ENCODE data around the gene OLFM2. TPM values are rescaled to one million over a fixed set of nuclear protein-coding genes. Genes with fewer than 3 reads are reported as not detected.

OLFM2 gene
- total and polyA plus RNA-seq, 2 donors: 4.6 to 18.2 TPM

GRCh38 chr19:9910625-9911024 is 25.7 kb downstream of the OLFM2 start:
- Histone ChIP-seq H3K4me1 (ENCODE audit: insufficient read depth) (peaks cover 2% of the 10 kb centered on the region), H3K27ac (ENCODE audit: low read depth) (no peak overlapping the region), H3K4me3 (ENCODE audit: low read depth, low read length) (no peak overlapping the region), H3K36me3 (ENCODE audit: insufficient read depth) (no peaks in the 10 kb centered on the region)
- no peak for DNase-seq (ENCODE audit: extremely low spot score)
- 97% methylated on average over 1 of the region's 1 CpG for WGBS

DNA sequence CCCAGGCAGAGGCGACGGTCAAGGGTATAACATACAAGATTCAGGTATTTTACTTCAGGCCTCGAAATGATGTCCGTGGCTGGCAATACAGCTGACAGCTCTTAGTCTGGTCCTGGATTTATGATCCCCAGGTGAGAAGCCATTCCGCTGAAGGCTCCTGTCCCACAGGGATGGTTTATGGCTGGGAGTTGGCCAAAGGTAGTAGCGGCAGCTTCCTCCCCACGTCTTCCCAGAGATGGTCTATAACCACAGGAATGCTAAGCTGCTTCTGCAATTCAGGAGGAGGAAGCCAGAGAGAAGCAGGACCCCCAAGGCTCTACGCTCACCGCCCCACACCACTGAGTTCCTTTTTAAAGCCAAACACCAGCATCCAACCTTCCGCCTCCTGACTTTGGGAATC is 27.1 kb downstream of the OLFM2 start:
- DNase-seq (ENCODE audit: extremely low spot score): no peak
- H3K4me3 ChIP-seq (ENCODE audit: low read depth, low read length): no peak overlapping the region
- no peak overlapping the region for H3K27ac ChIP-seq (ENCODE audit: low read depth)
- H3K4me1 ChIP-seq (ENCODE audit: insufficient read depth): no peaks in the 10 kb centered on the region
- no peaks in the 10 kb centered on the region for H3K36me3 ChIP-seq (ENCODE audit: insufficient read depth)
- WGBS: 49% methylated on average over 10 of the region's 10 CpGs

DNA sequence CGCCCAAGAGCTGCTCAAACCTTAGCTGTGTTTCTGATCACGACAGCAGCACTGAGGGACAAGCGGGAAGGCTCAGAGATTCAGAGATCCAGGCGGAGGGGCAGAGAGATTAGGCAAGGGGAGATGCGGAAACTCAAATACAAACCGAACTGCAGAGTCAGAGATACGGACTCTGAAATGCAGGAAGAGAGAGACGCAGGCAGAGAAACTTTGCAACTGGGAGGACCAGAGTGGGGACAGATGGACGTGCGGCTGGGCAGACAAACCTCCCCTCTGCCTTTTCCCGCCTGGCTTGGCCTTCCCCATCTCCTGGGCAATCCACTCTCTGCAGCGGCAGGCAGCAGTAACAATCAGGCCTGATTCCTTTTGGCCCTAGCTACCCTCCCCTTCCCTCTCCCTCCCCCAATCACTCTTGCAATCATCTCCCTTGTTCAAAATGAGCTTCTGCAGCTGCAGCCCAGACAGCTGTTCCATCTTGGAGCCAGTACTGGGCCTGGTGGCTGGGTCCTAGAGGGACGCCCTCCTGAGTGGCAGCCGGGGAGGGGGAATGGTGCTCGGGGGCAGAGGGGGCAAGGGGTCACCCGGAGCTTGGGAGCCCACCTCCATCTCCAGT is 29.7 kb downstream of the OLFM2 start:
- no peak overlapping the region for H3K27ac ChIP-seq (ENCODE audit: low read depth)
- no peaks in the 10 kb centered on the region for H3K36me3 ChIP-seq (ENCODE audit: insufficient read depth)
- H3K4me3 ChIP-seq (ENCODE audit: low read depth, low read length): no peak overlapping the region
- WGBS: 42% methylated on average over 16 of the region's 16 CpGs
- H3K4me1 ChIP-seq (ENCODE audit: insufficient read depth): no peaks in the 10 kb centered on the region
- DNase-seq (ENCODE audit: extremely low spot score): no peak

- no peak for DNase-seq (ENCODE audit: extremely low spot score)
- H3K4me1 ChIP-seq (ENCODE audit: insufficient read depth): no peaks in the 10 kb centered on the region
- WGBS: 84% methylated on average over 5 of the region's 5 CpGs
- no peak overlapping the region for H3K27ac ChIP-seq (ENCODE audit: low read depth)
- H3K4me3 ChIP-seq (ENCODE audit: low read depth, low read length): no peak overlapping the region
- H3K36me3 ChIP-seq (ENCODE audit: insufficient read depth): no peaks in the 10 kb centered on the region
These were observed 33.0 kb downstream of the OLFM2 start for GRCh38 chr19:9903336-9903735.

GRCh38 chr19:9901642-9902041 is 34.7 kb downstream of the OLFM2 start:
- 62% methylated on average over 5 of the region's 5 CpGs for WGBS
- no peak for DNase-seq (ENCODE audit: extremely low spot score)

GRCh38 chr19:9901020-9901419 is 35.3 kb downstream of the OLFM2 start:
- 71% methylated on average over 5 of the region's 5 CpGs for WGBS
- no peak for DNase-seq (ENCODE audit: extremely low spot score)
- H3K36me3 ChIP-seq (ENCODE audit: insufficient read depth): no peaks in the 10 kb centered on the region

More at GRCh38 chr19:9901642-9902041, 34.7 kb downstream of the OLFM2 start:
- H3K4me3 ChIP-seq (ENCODE audit: low read depth, low read length): no peak overlapping the region
- H3K4me1 ChIP-seq (ENCODE audit: insufficient read depth): no peaks in the 10 kb centered on the region
- H3K27ac ChIP-seq (ENCODE audit: low read depth): no peak overlapping the region
- H3K36me3 ChIP-seq (ENCODE audit: insufficient read depth): no peaks in the 10 kb centered on the region

DNA sequence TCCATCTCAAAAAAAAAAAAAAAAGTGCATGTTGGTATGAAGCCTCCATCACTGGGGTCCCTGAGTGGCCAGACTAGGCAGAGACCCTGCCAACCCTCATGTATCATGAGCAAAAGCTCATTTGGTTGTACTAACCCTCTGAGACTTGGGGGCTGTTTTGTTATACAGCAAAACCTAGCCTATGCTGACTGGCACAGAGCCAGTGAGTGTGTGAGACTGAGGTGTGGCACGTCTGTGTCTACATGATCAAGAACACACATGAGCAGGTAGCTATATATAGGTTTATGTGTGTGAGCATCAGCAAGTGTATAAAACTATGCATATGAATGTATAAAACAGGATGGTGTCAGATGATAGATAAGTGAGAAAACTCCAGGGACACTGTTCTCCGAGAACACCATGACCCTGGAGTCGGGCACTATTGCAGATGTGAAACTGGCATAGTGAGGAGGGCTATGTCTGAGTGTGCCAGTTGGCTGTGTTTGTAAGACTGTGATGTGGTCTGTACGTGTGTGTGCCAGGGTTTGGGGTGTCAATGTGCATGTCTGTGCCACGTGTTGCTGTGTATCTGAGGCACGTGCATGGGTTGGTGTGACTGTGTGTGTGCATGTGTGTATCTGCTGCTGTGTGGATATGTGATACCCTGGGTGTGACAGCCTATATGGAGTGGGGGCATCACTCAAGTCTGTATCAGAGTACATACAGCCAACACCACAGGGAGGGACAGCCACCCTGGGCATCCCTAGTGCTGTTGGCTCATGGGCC is 44.5 kb downstream of the OLFM2 start:
- Histone ChIP-seq H3K36me3 (ENCODE audit: insufficient read depth) (no peaks in the 10 kb centered on the region), H3K4me3 (ENCODE audit: low read depth, low read length) (no peak overlapping the region), H3K27ac (ENCODE audit: low read depth) (no peak overlapping the region), H3K4me1 (ENCODE audit: insufficient read depth) (no peaks in the 10 kb centered on the region)
- 68% methylated on average over 6 of the region's 6 CpGs for WGBS
- no peak for DNase-seq (ENCODE audit: extremely low spot score)

More at GRCh38 chr19:9901020-9901419, 35.3 kb downstream of the OLFM2 start:
- Histone ChIP-seq H3K4me1 (ENCODE audit: insufficient read depth) (no peaks in the 10 kb centered on the region), H3K27ac (ENCODE audit: low read depth) (no peak overlapping the region), H3K4me3 (ENCODE audit: low read depth, low read length) (no peak overlapping the region)

DNA sequence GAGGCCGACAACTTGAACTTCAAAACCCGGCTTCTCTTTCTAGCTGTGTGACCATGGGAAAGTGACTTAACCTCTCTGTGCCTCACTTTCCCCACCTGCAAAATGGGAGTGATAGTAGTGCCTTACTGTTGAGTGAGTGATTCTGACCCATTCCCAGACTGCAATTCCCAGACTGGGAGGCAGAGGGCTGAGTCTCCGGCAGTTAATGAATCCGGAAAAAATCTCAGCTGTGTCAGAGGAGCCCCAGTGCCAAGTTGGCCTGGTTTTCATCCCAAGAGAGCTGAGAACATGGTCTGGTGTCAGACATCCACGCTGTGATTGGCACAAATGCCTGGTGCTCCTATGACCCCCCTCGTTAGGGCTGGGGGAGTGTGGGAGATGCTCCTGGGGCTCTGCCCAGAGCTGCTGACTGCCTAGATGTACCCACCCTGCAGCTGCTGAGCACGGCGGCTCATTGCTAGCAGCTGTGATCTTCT is 51.2 kb downstream of the OLFM2 start:
- DNase-seq (ENCODE audit: extremely low spot score): no peak
- no peak overlapping the region for H3K4me3 ChIP-seq (ENCODE audit: low read depth, low read length)
- 38% methylated on average over 8 of the region's 8 CpGs for WGBS

GRCh38 chr19:9883764-9884163 is 52.6 kb downstream of the OLFM2 start:
- H3K27ac ChIP-seq (ENCODE audit: low read depth): no peak overlapping the region
- H3K36me3 ChIP-seq (ENCODE audit: insufficient read depth): no peaks in the 10 kb centered on the region
- no peaks in the 10 kb centered on the region for H3K4me1 ChIP-seq (ENCODE audit: insufficient read depth)
- 61% methylated on average over 12 of the region's 12 CpGs for WGBS
- DNase-seq (ENCODE audit: extremely low spot score): no peak
- no peak overlapping the region for H3K4me3 ChIP-seq (ENCODE audit: low read depth, low read length)

More for the DNA sequence above, 51.2 kb downstream of the OLFM2 start:
- H3K27ac ChIP-seq (ENCODE audit: low read depth): no peak overlapping the region
- H3K4me1 ChIP-seq (ENCODE audit: insufficient read depth): no peaks in the 10 kb centered on the region
- H3K36me3 ChIP-seq (ENCODE audit: insufficient read depth): no peaks in the 10 kb centered on the region

DNA sequence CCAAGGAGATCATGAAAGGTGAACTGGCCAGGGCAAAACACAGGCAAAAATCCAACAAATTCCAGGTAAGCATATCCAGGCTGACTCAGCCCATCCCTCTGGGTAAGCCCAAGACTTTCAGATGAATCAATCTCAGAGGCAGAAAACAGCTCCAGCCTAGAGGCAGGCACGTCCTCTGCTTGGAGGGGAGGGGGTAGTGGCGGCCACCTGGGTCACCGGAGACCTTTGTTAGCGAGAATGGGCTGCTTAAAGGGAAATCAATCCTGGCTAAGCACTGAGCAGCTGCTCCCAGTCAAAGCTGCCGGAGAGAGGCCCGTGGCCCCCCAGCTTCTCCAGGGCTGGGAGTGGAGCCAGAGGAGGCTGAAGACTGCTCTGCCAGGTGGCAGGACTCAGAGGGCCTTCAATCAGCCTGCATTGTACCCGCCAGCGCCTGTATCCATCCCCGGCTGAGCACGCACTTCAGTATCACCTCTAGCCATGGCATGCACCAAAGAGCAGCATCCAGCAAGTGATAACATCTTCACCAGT is 53.0 kb downstream of the OLFM2 start:
- H3K36me3 ChIP-seq (ENCODE audit: insufficient read depth): no peaks in the 10 kb centered on the region
- no peak for DNase-seq (ENCODE audit: extremely low spot score)
- WGBS: 29% methylated on average over 10 of the region's 10 CpGs
- H3K4me3 ChIP-seq (ENCODE audit: low read depth, low read length): no peak overlapping the region
- no peak overlapping the region for H3K27ac ChIP-seq (ENCODE audit: low read depth)
- H3K4me1 ChIP-seq (ENCODE audit: insufficient read depth): no peaks in the 10 kb centered on the region

DNA sequence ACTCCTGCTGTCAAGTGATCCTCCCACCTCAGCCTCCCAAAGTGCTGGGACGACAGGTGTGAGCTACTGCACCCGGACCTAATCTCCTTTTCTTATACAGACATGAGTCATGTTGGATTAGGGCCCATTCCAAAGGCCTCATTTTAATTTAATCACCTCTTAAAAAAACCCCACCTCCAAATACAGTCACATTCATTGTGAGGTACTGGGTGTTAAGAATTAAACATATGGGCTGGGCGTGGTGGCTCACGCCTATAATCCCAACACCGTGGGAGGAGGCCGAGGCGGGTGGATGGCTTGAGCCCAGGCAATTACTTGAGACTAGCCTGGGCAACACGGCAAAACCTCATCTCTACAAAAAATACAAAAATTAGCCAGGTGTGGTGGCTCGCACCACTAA is 54.6 kb downstream of the OLFM2 start:
- H3K4me1 ChIP-seq (ENCODE audit: insufficient read depth): no peaks in the 10 kb centered on the region
- WGBS: 76% methylated on average over 9 of the region's 9 CpGs

DNA sequence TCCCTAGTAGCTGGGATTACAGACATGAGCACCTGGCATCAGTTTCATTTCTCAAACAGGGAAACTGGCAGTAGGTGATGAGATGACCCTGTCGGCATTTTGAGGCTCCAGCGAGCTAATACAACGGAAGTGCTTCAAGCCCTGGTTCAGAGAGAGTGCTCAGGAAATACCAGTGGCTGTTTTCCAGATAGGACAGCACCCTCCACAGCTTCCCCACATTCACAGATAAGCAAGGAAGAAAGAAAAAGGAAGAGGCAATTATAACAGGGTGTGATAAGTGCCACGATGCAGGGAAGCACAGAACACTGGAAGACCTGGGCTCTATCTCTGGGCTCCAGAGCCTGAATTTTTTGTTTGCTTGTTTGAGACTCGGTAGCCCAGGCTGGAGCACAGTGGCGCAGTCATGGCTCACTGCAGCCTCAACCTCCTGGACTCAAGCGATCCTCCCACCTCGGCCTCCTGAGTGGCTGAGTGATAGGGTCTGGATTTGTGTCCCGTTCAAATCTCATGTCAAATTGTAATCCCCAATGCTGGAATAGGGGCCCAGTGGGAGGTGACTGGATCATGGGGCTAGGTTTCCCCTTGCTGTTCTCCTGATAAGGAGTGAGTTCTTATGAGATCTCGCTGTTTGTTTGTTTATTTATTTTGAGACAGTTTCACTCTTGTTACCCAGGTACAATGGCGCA is 57.7 kb downstream of the OLFM2 start:
- DNase-seq (ENCODE audit: extremely low spot score): no peak
- no peak overlapping the region for H3K4me3 ChIP-seq (ENCODE audit: low read depth, low read length)
- 73% methylated on average over 11 of the region's 11 CpGs for WGBS
- H3K36me3 ChIP-seq (ENCODE audit: insufficient read depth): no peaks in the 10 kb centered on the region
- no peaks in the 10 kb centered on the region for H3K4me1 ChIP-seq (ENCODE audit: insufficient read depth)
- no peak overlapping the region for H3K27ac ChIP-seq (ENCODE audit: low read depth)

More for the DNA sequence above, 54.6 kb downstream of the OLFM2 start:
- Histone ChIP-seq H3K36me3 (ENCODE audit: insufficient read depth) (no peaks in the 10 kb centered on the region), H3K27ac (ENCODE audit: low read depth) (no peak overlapping the region), H3K4me3 (ENCODE audit: low read depth, low read length) (no peak overlapping the region)
- no peak for DNase-seq (ENCODE audit: extremely low spot score)

DNA sequence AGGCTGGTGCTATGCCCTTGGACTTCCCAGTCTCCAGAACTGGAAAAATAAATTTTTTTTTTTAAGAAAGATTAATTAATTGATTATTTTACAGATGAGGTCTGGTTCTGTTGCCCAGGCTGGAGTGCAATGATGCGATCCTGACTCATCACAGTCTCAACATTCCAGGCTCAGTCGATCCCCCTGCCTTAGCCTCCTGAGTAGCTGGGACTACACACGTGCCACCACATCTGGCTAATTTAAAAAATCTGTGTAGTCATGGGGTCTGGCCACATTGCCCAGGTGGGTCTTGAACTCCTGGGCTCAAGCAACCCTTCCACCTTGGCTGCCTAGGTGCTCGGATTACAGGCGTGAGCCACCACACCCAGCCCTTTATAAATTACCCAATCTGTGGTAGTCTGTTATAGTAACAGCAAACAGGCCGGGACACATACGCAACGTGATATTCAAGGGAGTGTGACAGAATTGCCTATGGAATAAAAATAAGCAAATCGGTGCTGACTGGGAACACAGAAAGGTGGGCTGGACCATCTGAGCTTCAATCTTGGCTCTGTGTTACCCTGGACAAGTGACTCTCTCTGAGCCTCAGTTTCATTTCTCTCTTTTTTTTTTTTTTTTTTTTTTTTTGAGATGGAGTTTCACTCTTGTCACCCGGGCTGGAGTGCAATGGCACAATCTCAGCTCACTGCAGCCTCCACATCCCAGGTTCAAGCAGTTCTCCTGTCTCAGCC is 58.4 kb downstream of the OLFM2 start:
- no peak for DNase-seq (ENCODE audit: extremely low spot score)
- 90% methylated on average over 10 of the region's 10 CpGs for WGBS

More for the DNA sequence above, 58.4 kb downstream of the OLFM2 start:
- H3K4me3 ChIP-seq (ENCODE audit: low read depth, low read length): no peak overlapping the region
- H3K27ac ChIP-seq (ENCODE audit: low read depth): no peak overlapping the region
- no peaks in the 10 kb centered on the region for H3K4me1 ChIP-seq (ENCODE audit: insufficient read depth)
- no peaks in the 10 kb centered on the region for H3K36me3 ChIP-seq (ENCODE audit: insufficient read depth)
